Bladder microvascular endothelial cell (primary cell): Measurements from ENCODE around the gene PACRG. TPM values are rescaled to one million over a fixed set of nuclear protein-coding genes. Genes with fewer than 3 reads are reported as not detected.

Experiments used
- total RNA-seq: library from RNA; depleted of rRNA; stranded (reverse); fragments of >200 nt; gene quantifications from 2 replicates; pipeline ENCODE4 v1.2.3, GENCODE V29; 2014

Gene PACRG
- total RNA-seq = not detected in 2 replicates

GRCh38 chr6:162727322-162728182 is at the start of gene PACRG, which contains the start of gene PRKN:
TSS of gene PACRG (plus strand) at chr6:162727974.
TSS of gene PRKN (minus strand) at chr6:162727766.

Other genes starting within 250 kb of the PACRG start
- gene PRKN, start 208 bp upstream of the PACRG start, total RNA-seq = 0.16 and 0.19 TPM in 2 replicates